MM.1S (cell line): Measurements from ENCODE around the gene LRRC49.

Experiments used
- CTCF ChIP-seq: fragments of 300-600 bp; sonication (generic); IDR thresholded peaks from 2 replicates; pipeline ENCODE4 v1.5.1; 2016; ENCODE audit warnings: antibody characterized with exemption, low read length, mixed read lengths
- EZH2 ChIP-seq: fragments of 300-600 bp; sonication (generic); optimal IDR thresholded peaks from 2 replicates; pipeline ENCODE3; 2017; ENCODE audit warnings: low read depth, mild to moderate bottlenecking, antibody characterized with exemption, low read length, mixed read lengths
- EZH2phosphoT487 ChIP-seq: fragments of 300-600 bp; sonication (generic); IDR thresholded peaks from 2 replicates; pipeline ENCODE4 v1.6.1; 2018; ENCODE audit warnings: antibody characterized with exemption, low read length

GRCh38 chr15:70917955-70918354 lies 25.3 kb downstream of the LRRC49 start:
- TF ChIP-seq CTCF (no peak), EZH2 (no peak), EZH2phosphoT487 (no peak)
